Upper lobe of left lung (tissue), 6 donors: ENCODE data around the gene KCNG2. TPM values are rescaled to one million over a fixed set of nuclear protein-coding genes. Genes with fewer than 3 reads are reported as not detected.

ENCODE experiments used
- ATAC-seq, 2 donors: fragments of 200-7000 bp; cut with Tn5 transposase; one replicate each; pipeline ENCODE4 v1.9.1; 2022; ENCODE audit warnings: mild to moderate bottlenecking in 2 of 2, moderate library complexity in 2 of 2; ENCODE audit not compliant: low FRiP score in 2 of 2
- DNase-seq, 2 donors: peaks; one replicate each; pipeline ENCODE4 v3.0.0-alpha.2; 2019 to 2020
- H3K27ac ChIP-seq, 4 donors: fragments of 200-600 bp; sonication (generic); one replicate each; pipeline ENCODE4 v1.5.1; 2016 to 2019
- H3K27me3 ChIP-seq, 4 donors: fragments of 200-600 bp; sonication (generic); one replicate each; pipeline ENCODE4 v1.5.1; 2017 to 2019
- H3K36me3 ChIP-seq, 4 donors: fragments of 200-600 bp; sonication (generic); one replicate each; pipeline ENCODE4 v1.5.1; 2016 to 2019
- H3K4me1 ChIP-seq, 4 donors: fragments of 200-600 bp; sonication (generic); one replicate each; pipeline ENCODE4 v1.5.1; 2018 to 2019
- H3K4me3 ChIP-seq, 4 donors: fragments of 200-600 bp; sonication (generic); one replicate each; pipeline ENCODE4 v1.5.1; 2017 to 2019; ENCODE audit warnings: mild to moderate bottlenecking in 2 of 4, moderate library complexity in 1 of 4
- H3K9me3 ChIP-seq, 4 donors: fragments of 200-600 bp; sonication (generic); one replicate each; pipeline ENCODE4 v1.5.1; 2018 to 2019
- CTCF ChIP-seq, 6 experiments: fragments of 450-650 bp in 4 of 6; fragments of 200-600 bp in 2 of 6; sonication (generic) in 2 of 6; IDR thresholded peaks; one replicate each; pipeline ENCODE4 v1.5.1; 2016 to 2019; ENCODE audit warnings: antibody characterized with exemption in 6 of 6
- EP300 ChIP-seq, 4 donors: sonication (generic); formaldehyde crosslinking; IDR thresholded peaks; one replicate each; pipeline ENCODE4 v1.5.1; 2017; ENCODE audit warnings: antibody characterized with exemption in 4 of 4, control low read depth in 2 of 4
- POLR2A ChIP-seq, 4 donors: fragments of 450-650 bp; IDR thresholded peaks; one replicate each; pipeline ENCODE4 v1.5.1; 2016 to 2017; ENCODE audit warnings: antibody characterized with exemption in 4 of 4, mild to moderate bottlenecking in 2 of 4
- POLR2AphosphoS5 ChIP-seq, 2 donors: sonication (generic); formaldehyde crosslinking; IDR thresholded peaks; one replicate each; pipeline ENCODE4 v1.5.1; 2017; ENCODE audit warnings: antibody characterized with exemption in 2 of 2
- WGBS, 2 donors: methylation state at CpG; one replicate each; pipeline ENCODE4 v1.1.5; 2017 to 2018; 5-methylcytosine and 5-hydroxymethylcytosine counted together
- total RNA-seq, 6 donors: library from RNA; depleted of rRNA in 4 of 6; stranded (reverse); fragments of >200 nt in 4 of 6; gene quantifications; one replicate each; pipeline versions ENCODE4 v1.1.0 to v1.2.1, GENCODE V29; 2016 to 2021
- donor health status: DM: no; HTN: no; CAD: no; lungs with moderate emphysema.
- donor health status: DM: no; HTN: yes; CAD: no; lungs with severe emphysema.

KCNG2 gene
- total RNA-seq, 6 donors from 2014 or later, result 0.49 to 1.1 (median 0.73) TPM; not detected in 2

DNA sequence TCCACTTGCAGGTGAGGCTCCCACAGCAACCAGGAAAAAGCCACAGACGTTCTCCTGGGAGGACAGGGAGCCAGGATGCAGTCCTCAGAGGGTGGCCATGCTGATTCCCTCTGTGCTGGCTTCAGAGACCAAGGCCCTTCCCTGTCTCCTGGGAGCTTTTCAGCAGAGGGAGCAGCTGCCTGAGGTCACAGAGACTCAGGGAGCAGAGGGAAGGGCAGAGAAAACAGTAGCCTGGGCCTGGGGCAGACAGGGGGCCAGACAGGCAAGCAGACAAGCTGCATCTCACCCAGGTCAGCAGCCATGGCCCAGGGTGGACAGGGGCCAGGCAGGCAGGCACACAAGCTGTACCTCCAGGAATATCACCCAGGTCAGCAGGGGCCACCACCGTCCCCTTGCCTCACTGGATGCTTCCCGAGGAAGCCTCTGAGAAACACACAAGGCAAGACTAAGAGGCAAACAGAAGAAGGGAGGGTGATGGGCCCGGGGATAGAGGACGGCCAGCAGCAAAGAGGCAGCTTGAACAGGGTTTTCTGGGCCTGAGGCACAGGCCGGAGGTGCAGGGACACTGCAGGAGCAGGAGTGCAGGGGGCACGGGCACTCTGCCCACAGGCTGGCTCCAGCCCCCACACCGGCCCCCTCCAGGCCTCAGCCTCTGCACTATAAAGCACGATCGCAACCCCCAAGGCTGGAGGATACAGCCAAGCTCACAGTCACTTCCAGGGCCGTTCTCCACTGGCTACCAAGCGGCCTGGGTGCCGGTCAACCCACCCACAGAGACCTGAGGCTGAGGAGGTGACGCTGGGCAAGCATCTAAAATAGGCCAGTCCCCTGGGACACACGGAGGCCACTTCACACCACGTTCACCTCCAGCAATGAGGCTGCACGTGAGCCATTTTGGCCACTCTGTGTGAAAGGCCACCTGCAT lies 147.6 kb downstream of the KCNG2 start:
- no peak for TF ChIP-seq EP300 (IDR thresholded peaks at IDR 0.05)
- no peak for TF ChIP-seq POLR2AphosphoS5 (IDR thresholded peaks at IDR 0.05)
- TF ChIP-seq CTCF (IDR thresholded peaks at IDR 0.05), result no peak
- no peak for TF ChIP-seq POLR2A (IDR thresholded peaks at IDR 0.05)
- no peaks in the 10 kb centered on the region for H3K9me3 ChIP-seq
- H3K27me3 ChIP-seq, result no peaks in the 10 kb centered on the region
- 80 to 83% methylated on average over 17 of the region's 17 CpGs for WGBS, 2 donors
- H3K36me3 ChIP-seq, result peaks cover 10 to 49% (median 33%) of the 10 kb centered on the region in 4 donors
- ATAC-seq (no peak), DNase-seq (peak; percentile 19 to 64)
- peak overlapping the region in 1 of 4 donors; percentile 26 for H3K27ac ChIP-seq
- H3K4me1 ChIP-seq, result peaks cover 42 to 73% (median 54%) of the 10 kb centered on the region in 4 donors
- H3K4me3 ChIP-seq, result no peak overlapping the region

- Histone ChIP-seq H3K27me3 (no peaks in the 10 kb centered on the region), H3K36me3 (peaks cover 9 to 31% (median 22%) of the 10 kb centered on the region in 4 donors), H3K9me3 (no peaks in the 10 kb centered on the region), H3K27ac (peak overlapping the region in 3 of 4 donors; percentile 13 to 58 (median 26)), H3K4me1 (peaks cover 45 to 72% (median 59%) of the 10 kb centered on the region in 4 donors), H3K4me3 (no peak overlapping the region)
- TF ChIP-seq EP300 (IDR thresholded peaks at IDR 0.05), result no peak
- TF ChIP-seq POLR2A (IDR thresholded peaks at IDR 0.05), result no peak
- peak in 1 of 2 donors; percentile 18 for TF ChIP-seq POLR2AphosphoS5 (IDR thresholded peaks at IDR 0.05)
- no peak for TF ChIP-seq CTCF (IDR thresholded peaks at IDR 0.05)
- ATAC-seq, result peak in 1 of 2 donors; percentile 57
- 87 to 96% methylated on average over 13 to 14 of the region's 14 CpGs for WGBS, 2 donors
- peak; percentile 38 to 44 for DNase-seq
These were observed 149.5 kb downstream of the KCNG2 start for GRCh38 chr18:79947054-79947755.

GRCh38 chr18:79947881-79948610 lies 150.3 kb downstream of the KCNG2 start:
- H3K4me1 ChIP-seq, result peaks cover 46 to 80% (median 60%) of the 10 kb centered on the region in 4 donors
- ATAC-seq (no peak), DNase-seq (peak in 1 of 2 donors; percentile 34)
- H3K4me3 ChIP-seq, result peak overlapping the region in 1 of 4 donors; percentile 91
- TF ChIP-seq EP300 (IDR thresholded peaks at IDR 0.05), result peak in 1 of 4 donors; percentile 64
- TF ChIP-seq POLR2AphosphoS5 (IDR thresholded peaks at IDR 0.05), result no peak
- H3K9me3 ChIP-seq, result no peaks in the 10 kb centered on the region
- 88 to 94% methylated on average over 14 to 15 of the region's 15 CpGs for WGBS, 2 donors
- no peaks in the 10 kb centered on the region for H3K27me3 ChIP-seq
- peak overlapping the region in 3 of 4 donors; percentile 26 to 58 (median 31) for H3K27ac ChIP-seq
- H3K36me3 ChIP-seq, result peaks cover under 1 to 22% (median 13%) of the 10 kb centered on the region in 4 donors

- peaks cover 46 to 84% (median 60%) of the 10 kb centered on the region in 4 donors for H3K4me1 ChIP-seq
These were observed 151.1 kb downstream of the KCNG2 start for GRCh38 chr18:79948719-79949411.

More at GRCh38 chr18:79948719-79949411, 151.1 kb downstream of the KCNG2 start:
- Histone ChIP-seq H3K4me3 (peak overlapping the region in 1 of 4 donors; percentile 91), H3K9me3 (no peaks in the 10 kb centered on the region), H3K27ac (peak overlapping the region; percentile 31 to 94 (median 92)), H3K36me3 (peaks cover 0 to 18% (median 8%) of the 10 kb centered on the region in 4 donors), H3K27me3 (no peaks in the 10 kb centered on the region)
- 86 to 90% methylated on average over 22 to 23 of the region's 23 CpGs for WGBS, 2 donors
- ATAC-seq (no peak), DNase-seq (peak; percentile 16 to 35)
- TF ChIP-seq POLR2AphosphoS5 (IDR thresholded peaks at IDR 0.05) (no peak), EP300 (IDR thresholded peaks at IDR 0.05) (no peak), POLR2A (IDR thresholded peaks at IDR 0.05) (no peak), CTCF (IDR thresholded peaks at IDR 0.05) (no peak)

Other genes with a start within 250 kb of the KCNG2 start
- gene CTDP1, start 118.1 kb upstream of the KCNG2 start, total RNA-seq, result 10 to 100 TPM; 21.3 to 44.7 (median 29.7) TPM
- 10 to 100 TPM; 37.6 to 90.7 (median 66.5) TPM for gene SLC66A2, start 153.7 kb downstream of the KCNG2 start, total RNA-seq
- 10 to 100 TPM; 32.1 to 80.7 (median 43.8) TPM for gene HSBP1L1, start 166.7 kb downstream of the KCNG2 start, total RNA-seq
- 100 to 1,000 TPM in 1 of 6 donors, 10 to 100 TPM in 5; 11.5 to 101 (median 27.8) TPM for gene TXNL4A, start 190.6 kb downstream of the KCNG2 start, total RNA-seq
- 10 to 100 TPM; 19.2 to 32.5 (median 24.5) TPM for gene RBFA, start 236.5 kb downstream of the KCNG2 start, total RNA-seq